HEK293 (cell line): ENCODE data around the gene PLCB3.

Experiments used
- CTCF ChIA-PET: fragments of 350-600 bp; formaldehyde crosslinking; extraction: SDS; loops from one replicate; lab custom pipeline; 2021; ENCODE audit warnings: antibody characterized with exemption; lab: Yijun Ruan, JAX
- POLR2A ChIA-PET: fragments of 300-600 bp; formaldehyde crosslinking; extraction: SDS; loops from one replicate; lab custom pipeline; 2020; ENCODE audit warnings: antibody characterized with exemption, inconsistent platforms; lab: Yijun Ruan, JAX
- H3K27ac ChIP-seq: fragments of 200-500 bp; sonication (Bioruptor generic); 2 replicates; pipeline ENCODE4 v1.5.1; 2014; ENCODE audit warnings: low read depth, low read length, control low read depth, inconsistent platforms; ENCODE audit errors: extremely low read depth
- H3K36me3 ChIP-seq, 2 experiments: fragments of 200-500 bp in 1 of 2; sonication (Bioruptor generic) in 1 of 2; 1 replicate in 1 of 2; 2 replicates in 1 of 2; pipeline ENCODE4 v1.5.1; 2014 to 2017; ENCODE audit warnings: inconsistent platforms in 2 of 2, low read length in 2 of 2; ENCODE audit not compliant: control insufficient read depth in 2 of 2, insufficient read depth in 1 of 2
- H3K4me1 ChIP-seq: fragments of 200-500 bp; sonication (Bioruptor generic); 2 replicates; pipeline ENCODE4 v1.5.1; 2014; ENCODE audit warnings: mild to moderate bottlenecking, low read length, inconsistent platforms; ENCODE audit not compliant: control insufficient read depth, insufficient read depth
- H3K4me3 ChIP-seq: 2 replicates; pipeline ENCODE4 v1.5.1; 2011; ENCODE audit warnings: low read depth, mild to moderate bottlenecking, control low read depth, low read length, moderate library complexity
- H3K9me3 ChIP-seq: fragments of 200-500 bp; sonication (Bioruptor generic); 2 replicates; pipeline ENCODE4 v1.5.1; 2014; ENCODE audit warnings: low read depth, low read length, inconsistent platforms; ENCODE audit not compliant: control insufficient read depth, insufficient read depth
- OSR2 ChIP-seq: fragments of 450-650 bp; formaldehyde crosslinking; IDR thresholded peaks from 2 replicates; pipeline ENCODE4 v1.5.1; 2016; ENCODE audit warnings: missing biosample characterization, missing genetic modification characterization
- SCRT1 ChIP-seq: fragments of 450-650 bp; formaldehyde crosslinking; IDR thresholded peaks from 2 replicates; pipeline ENCODE4 v1.5.1; 2016; ENCODE audit warnings: missing biosample characterization, missing genetic modification characterization, borderline replicate concordance
- TRIM28 ChIP-seq: IDR thresholded peaks from 2 replicates; pipeline ENCODE4 v1.6.1; 2011; ENCODE audit warnings: low read length, control low read depth, borderline replicate concordance
- ZBTB17 ChIP-seq: fragments of 450-650 bp; formaldehyde crosslinking; IDR thresholded peaks from 2 replicates; pipeline ENCODE4 v1.5.1; 2016; ENCODE audit warnings: missing biosample characterization, missing genetic modification characterization
- ZBTB21 ChIP-seq: fragments of 450-650 bp; formaldehyde crosslinking; IDR thresholded peaks from 2 replicates; pipeline ENCODE4 v1.5.1; 2017; ENCODE audit warnings: missing biosample characterization, missing genetic modification characterization
- ZNF2 ChIP-seq: fragments of 450-650 bp; formaldehyde crosslinking; IDR thresholded peaks from 2 replicates; pipeline ENCODE4 v1.5.1; 2016; ENCODE audit warnings: missing biosample characterization, missing genetic modification characterization
- ZNF214 ChIP-seq: fragments of 450-650 bp; formaldehyde crosslinking; IDR thresholded peaks from 2 replicates; pipeline ENCODE4 v1.5.1; 2017; ENCODE audit warnings: missing biosample characterization, mild to moderate bottlenecking, missing genetic modification characterization, borderline replicate concordance
- ZNF221 ChIP-seq: fragments of 450-650 bp; formaldehyde crosslinking; IDR thresholded peaks from 2 replicates; pipeline ENCODE4 v1.5.1; 2017; ENCODE audit warnings: missing biosample characterization, missing genetic modification characterization, borderline replicate concordance
- ZNF239 ChIP-seq: fragments of 450-650 bp; formaldehyde crosslinking; IDR thresholded peaks from 2 replicates; pipeline ENCODE4 v1.5.1; 2016; ENCODE audit warnings: missing biosample characterization, missing genetic modification characterization
- ZNF274 ChIP-seq, 2 experiments: fragments of 200-500 bp in 1 of 2; fragments of 450-650 bp in 1 of 2; sonication (Bioruptor generic) in 1 of 2; formaldehyde crosslinking in 1 of 2; IDR thresholded peaks; 2 replicates each; pipeline versions ENCODE4 v1.5.1 to v1.6.1; 2014 to 2016; ENCODE audit warnings: borderline replicate concordance in 1 of 2, inconsistent platforms in 1 of 2, low read length in 1 of 2, missing biosample characterization in 1 of 2, missing genetic modification characterization in 1 of 2
- ZNF426 ChIP-seq: fragments of 450-650 bp; formaldehyde crosslinking; IDR thresholded peaks from 2 replicates; pipeline ENCODE4 v1.5.1; 2017; ENCODE audit warnings: missing biosample characterization, missing genetic modification characterization, mild to moderate bottlenecking, inconsistent platforms, moderate library complexity
- ZNF501 ChIP-seq: fragments of 450-650 bp; formaldehyde crosslinking; IDR thresholded peaks from 2 replicates; pipeline ENCODE4 v1.5.1; 2016; ENCODE audit warnings: missing biosample characterization, missing genetic modification characterization
- ZNF571 ChIP-seq: fragments of 450-650 bp; formaldehyde crosslinking; IDR thresholded peaks from 2 replicates; pipeline ENCODE4 v1.5.0; 2017; ENCODE audit warnings: missing biosample characterization, missing genetic modification characterization
- ZNF600 ChIP-seq: fragments of 450-650 bp; formaldehyde crosslinking; IDR thresholded peaks from 2 replicates; pipeline ENCODE4 v1.5.1; 2016; ENCODE audit warnings: missing biosample characterization, missing genetic modification characterization
- ZNF610 ChIP-seq: fragments of 450-650 bp; formaldehyde crosslinking; IDR thresholded peaks from 2 replicates; pipeline ENCODE4 v1.5.1; 2016; ENCODE audit warnings: missing biosample characterization, missing genetic modification characterization, borderline replicate concordance
- ZNF654 ChIP-seq: fragments of 450-650 bp; formaldehyde crosslinking; IDR thresholded peaks from 2 replicates; pipeline ENCODE4 v1.5.1; 2016; ENCODE audit warnings: low read depth, missing biosample characterization, missing genetic modification characterization
- ZNF670 ChIP-seq: fragments of 450-650 bp; formaldehyde crosslinking; IDR thresholded peaks from 2 replicates; pipeline ENCODE4 v1.5.1; 2016; ENCODE audit warnings: missing biosample characterization, missing genetic modification characterization, low read depth
- ZNF701 ChIP-seq: fragments of 450-650 bp; formaldehyde crosslinking; IDR thresholded peaks from 2 replicates; pipeline ENCODE4 v1.5.1; 2016; ENCODE audit warnings: missing biosample characterization, missing genetic modification characterization
- ZNF785 ChIP-seq: fragments of 450-650 bp; formaldehyde crosslinking; IDR thresholded peaks from 2 replicates; pipeline ENCODE4 v1.5.1; 2016; ENCODE audit warnings: missing biosample characterization, missing genetic modification characterization
- ZNF791 ChIP-seq: fragments of 450-650 bp; formaldehyde crosslinking; IDR thresholded peaks from 2 replicates; pipeline ENCODE4 v1.5.1; 2016; ENCODE audit warnings: missing biosample characterization, missing genetic modification characterization
- TF ChIP-seq, protein P1 (sequence below): fragments of 450-650 bp; formaldehyde crosslinking; IDR thresholded peaks from 2 replicates; pipeline ENCODE4 v1.5.1; 2016; ENCODE audit warnings: missing biosample characterization, missing genetic modification characterization
- TF ChIP-seq, protein P2 (sequence below): fragments of 450-650 bp; formaldehyde crosslinking; IDR thresholded peaks from 2 replicates; pipeline ENCODE4 v1.5.1; 2016; ENCODE audit warnings: missing biosample characterization, missing genetic modification characterization
- TF ChIP-seq, protein P3 (sequence below): fragments of 450-650 bp; formaldehyde crosslinking; IDR thresholded peaks from 2 replicates; pipeline ENCODE4 v1.5.1; 2016; ENCODE audit warnings: missing biosample characterization, missing genetic modification characterization
- TF ChIP-seq, protein P4 (sequence below): fragments of 450-650 bp; formaldehyde crosslinking; IDR thresholded peaks from 2 replicates; pipeline ENCODE4 v1.5.1; 2016; ENCODE audit warnings: missing biosample characterization, missing genetic modification characterization
- TF ChIP-seq, protein P5 (sequence below): fragments of 450-650 bp; formaldehyde crosslinking; IDR thresholded peaks from 2 replicates; pipeline ENCODE4 v1.5.1; 2016; ENCODE audit warnings: missing biosample characterization, missing genetic modification characterization

The PLCB3 gene

DNA sequence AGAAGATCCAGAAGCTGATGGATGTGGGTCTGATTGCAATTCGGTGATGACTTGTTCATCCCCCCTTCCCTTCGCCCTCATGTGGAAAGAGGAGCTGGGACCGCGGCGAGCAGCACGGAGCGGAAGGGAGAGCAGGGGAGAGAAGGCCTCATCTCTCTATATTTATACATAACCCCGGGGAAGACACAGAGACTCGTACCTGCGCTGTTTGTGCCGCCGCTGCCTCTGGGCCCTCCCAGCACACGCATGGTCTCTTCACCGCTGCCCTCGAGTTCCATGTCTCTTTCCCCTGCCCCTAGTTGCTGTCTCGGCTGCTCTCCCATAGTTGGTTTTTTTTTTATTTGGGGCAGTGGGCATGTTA is 47.3 kb upstream of the PLCB3 start:
- ChIA-PET CTCF (interaction anchor here (0.6 to 4.7 kb wide), 29 partner anchors 8 to 449 kb away, joined by 3 to 78 read pairs (median 5); partner anchors contain the start of genes BAD, CATSPERZ, FKBP2 and NUDT22), POLR2A (interaction anchor here (0.6 to 4.7 kb wide), 19 partner anchors 8 to 916 kb away, joined by 3 to 32 read pairs (median 5); partner anchors contain the start of genes BAD, ESRRA, FKBP2 and NUDT22)
- Histone ChIP-seq H3K27ac (peak overlapping the region; percentile 55), H3K4me1 (0 out of 2 replicates have a peak, but pooled peaks cover 8% of the 10 kb centered on the region), H3K4me3 (no peak overlapping the region), H3K36me3 (peaks cover 8 to 76% of the 10 kb centered on the region in 2 experiments; a peak in 2 of 3 replicates), H3K9me3 (no peaks in the 10 kb centered on the region)
- no peak for TF ChIP-seq ZNF501 (tag by site-specific recombination)
- TF ChIP-seq ZNF221, result no peak
- no peak for TF ChIP-seq ZNF785 (tag by site-specific recombination)
- TF ChIP-seq ZNF701 (tag by site-specific recombination), result no peak
- no peak for TF ChIP-seq ZBTB21 (tag by site-specific recombination)
- TF ChIP-seq ZNF571 (tag by site-specific recombination), result no peak
- no peak for TF ChIP-seq ZNF426 (tag by site-specific recombination)
- TF ChIP-seq ZNF274 (IDR thresholded peaks at IDR 0.05; ENCODE audit: low read length), result no peak
- TF ChIP-seq ZNF274 (tag by site-specific recombination; IDR thresholded peaks at IDR 0.05; ENCODE audit: borderline replicate concordance), result no peak
- TF ChIP-seq ZNF791 (tag by site-specific recombination), result no peak
- no peak for TF ChIP-seq TRIM28
- TF ChIP-seq, protein P1, sequence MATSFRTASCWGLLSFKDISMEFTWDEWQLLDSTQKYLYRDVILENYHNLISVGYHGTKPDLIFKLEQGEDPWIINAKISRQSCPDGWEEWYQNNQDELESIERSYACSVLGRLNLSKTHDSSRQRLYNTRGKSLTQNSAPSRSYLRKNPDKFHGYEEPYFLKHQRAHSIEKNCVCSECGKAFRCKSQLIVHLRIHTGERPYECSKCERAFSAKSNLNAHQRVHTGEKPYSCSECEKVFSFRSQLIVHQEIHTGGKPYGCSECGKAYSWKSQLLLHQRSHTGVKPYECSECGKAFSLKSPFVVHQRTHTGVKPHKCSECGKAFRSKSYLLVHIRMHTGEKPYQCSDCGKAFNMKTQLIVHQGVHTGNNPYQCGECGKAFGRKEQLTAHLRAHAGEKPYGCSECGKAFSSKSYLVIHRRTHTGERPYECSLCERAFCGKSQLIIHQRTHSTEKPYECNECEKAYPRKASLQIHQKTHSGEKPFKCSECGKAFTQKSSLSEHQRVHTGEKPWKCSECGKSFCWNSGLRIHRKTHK (tag by site-specific recombination), result no peak
- no peak for TF ChIP-seq ZNF610 (tag by site-specific recombination)
- TF ChIP-seq ZNF670 (tag by site-specific recombination), result no peak
- no peak for TF ChIP-seq SCRT1 (tag by site-specific recombination)
- no peak for TF ChIP-seq ZNF214 (tag by site-specific recombination)
- TF ChIP-seq, protein P2, sequence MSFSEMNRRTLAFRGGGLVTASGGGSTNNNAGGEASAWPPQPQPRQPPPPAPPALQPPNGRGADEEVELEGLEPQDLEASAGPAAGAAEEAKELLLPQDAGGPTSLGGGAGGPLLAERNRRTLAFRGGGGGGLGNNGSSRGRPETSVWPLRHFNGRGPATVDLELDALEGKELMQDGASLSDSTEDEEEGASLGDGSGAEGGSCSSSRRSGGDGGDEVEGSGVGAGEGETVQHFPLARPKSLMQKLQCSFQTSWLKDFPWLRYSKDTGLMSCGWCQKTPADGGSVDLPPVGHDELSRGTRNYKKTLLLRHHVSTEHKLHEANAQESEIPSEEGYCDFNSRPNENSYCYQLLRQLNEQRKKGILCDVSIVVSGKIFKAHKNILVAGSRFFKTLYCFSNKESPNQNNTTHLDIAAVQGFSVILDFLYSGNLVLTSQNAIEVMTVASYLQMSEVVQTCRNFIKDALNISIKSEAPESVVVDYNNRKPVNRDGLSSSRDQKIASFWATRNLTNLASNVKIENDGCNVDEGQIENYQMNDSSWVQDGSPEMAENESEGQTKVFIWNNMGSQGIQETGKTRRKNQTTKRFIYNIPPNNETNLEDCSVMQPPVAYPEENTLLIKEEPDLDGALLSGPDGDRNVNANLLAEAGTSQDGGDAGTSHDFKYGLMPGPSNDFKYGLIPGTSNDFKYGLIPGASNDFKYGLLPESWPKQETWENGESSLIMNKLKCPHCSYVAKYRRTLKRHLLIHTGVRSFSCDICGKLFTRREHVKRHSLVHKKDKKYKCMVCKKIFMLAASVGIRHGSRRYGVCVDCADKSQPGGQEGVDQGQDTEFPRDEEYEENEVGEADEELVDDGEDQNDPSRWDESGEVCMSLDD, result no peak
- no peak for TF ChIP-seq ZNF2 (tag by site-specific recombination)

DNA sequence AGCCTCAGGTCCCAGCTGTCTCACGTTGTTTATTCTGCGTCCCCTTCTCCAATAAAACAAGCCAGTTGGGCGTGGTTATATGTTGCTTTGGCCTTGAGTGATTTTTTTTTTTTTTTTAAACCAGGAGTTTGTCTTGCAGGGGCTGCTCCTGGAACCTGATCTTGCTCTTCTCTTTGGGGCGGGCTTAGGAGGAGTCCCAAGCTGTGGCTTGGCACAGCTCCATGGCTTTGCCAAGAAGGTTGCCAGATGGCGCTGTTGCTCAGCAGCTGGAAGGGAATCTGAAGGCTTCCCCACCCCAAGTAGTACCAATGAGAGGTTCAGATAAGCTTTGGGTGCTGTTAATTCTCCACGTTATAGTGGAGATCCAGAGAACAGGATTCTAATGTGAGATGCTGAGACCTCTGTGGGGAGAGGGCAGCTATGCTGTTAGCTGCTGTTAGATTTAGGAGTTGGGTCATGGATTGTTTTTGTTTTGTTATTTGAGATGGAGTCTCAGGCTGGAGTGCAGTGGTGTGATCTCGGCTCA is 46.8 kb upstream of the PLCB3 start:
- Histone ChIP-seq H3K4me3 (no peak overlapping the region), H3K36me3 (peaks cover 4 to 75% of the 10 kb centered on the region in 2 experiments; a peak in 2 of 3 replicates), H3K27ac (peak overlapping the region; percentile 55), H3K9me3 (no peaks in the 10 kb centered on the region), H3K4me1 (0 out of 2 replicates have a peak, but pooled peaks cover 8% of the 10 kb centered on the region)
- ChIA-PET POLR2A (interaction anchor here (0.6 to 4.7 kb wide), 22 partner anchors 8 to 916 kb away, joined by 3 to 32 read pairs (median 5); partner anchors contain the start of genes BAD, ESRRA, FKBP2 and NUDT22), CTCF (interaction anchor here (0.6 to 4.7 kb wide), 32 partner anchors 8 to 448 kb away, joined by 3 to 78 read pairs (median 5); partner anchors contain the start of genes BAD, CATSPERZ, FKBP2 and NUDT22)
- TF ChIP-seq ZBTB17 (tag by site-specific recombination) (peak; percentile 87), ZNF600 (peak; percentile 85), ZNF610 (tag by site-specific recombination) (no peak), TRIM28 (no peak), ZNF239 (no peak), ZNF654 (tag by site-specific recombination) (peak; percentile 52), OSR2 (tag by site-specific recombination) (peak; percentile 74; the same call in 1 of the 2 replicates)
- TF ChIP-seq, protein P3, sequence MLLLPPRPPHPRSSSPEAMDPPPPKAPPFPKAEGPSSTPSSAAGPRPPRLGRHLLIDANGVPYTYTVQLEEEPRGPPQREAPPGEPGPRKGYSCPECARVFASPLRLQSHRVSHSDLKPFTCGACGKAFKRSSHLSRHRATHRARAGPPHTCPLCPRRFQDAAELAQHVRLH, result no peak
- TF ChIP-seq, protein P4, sequence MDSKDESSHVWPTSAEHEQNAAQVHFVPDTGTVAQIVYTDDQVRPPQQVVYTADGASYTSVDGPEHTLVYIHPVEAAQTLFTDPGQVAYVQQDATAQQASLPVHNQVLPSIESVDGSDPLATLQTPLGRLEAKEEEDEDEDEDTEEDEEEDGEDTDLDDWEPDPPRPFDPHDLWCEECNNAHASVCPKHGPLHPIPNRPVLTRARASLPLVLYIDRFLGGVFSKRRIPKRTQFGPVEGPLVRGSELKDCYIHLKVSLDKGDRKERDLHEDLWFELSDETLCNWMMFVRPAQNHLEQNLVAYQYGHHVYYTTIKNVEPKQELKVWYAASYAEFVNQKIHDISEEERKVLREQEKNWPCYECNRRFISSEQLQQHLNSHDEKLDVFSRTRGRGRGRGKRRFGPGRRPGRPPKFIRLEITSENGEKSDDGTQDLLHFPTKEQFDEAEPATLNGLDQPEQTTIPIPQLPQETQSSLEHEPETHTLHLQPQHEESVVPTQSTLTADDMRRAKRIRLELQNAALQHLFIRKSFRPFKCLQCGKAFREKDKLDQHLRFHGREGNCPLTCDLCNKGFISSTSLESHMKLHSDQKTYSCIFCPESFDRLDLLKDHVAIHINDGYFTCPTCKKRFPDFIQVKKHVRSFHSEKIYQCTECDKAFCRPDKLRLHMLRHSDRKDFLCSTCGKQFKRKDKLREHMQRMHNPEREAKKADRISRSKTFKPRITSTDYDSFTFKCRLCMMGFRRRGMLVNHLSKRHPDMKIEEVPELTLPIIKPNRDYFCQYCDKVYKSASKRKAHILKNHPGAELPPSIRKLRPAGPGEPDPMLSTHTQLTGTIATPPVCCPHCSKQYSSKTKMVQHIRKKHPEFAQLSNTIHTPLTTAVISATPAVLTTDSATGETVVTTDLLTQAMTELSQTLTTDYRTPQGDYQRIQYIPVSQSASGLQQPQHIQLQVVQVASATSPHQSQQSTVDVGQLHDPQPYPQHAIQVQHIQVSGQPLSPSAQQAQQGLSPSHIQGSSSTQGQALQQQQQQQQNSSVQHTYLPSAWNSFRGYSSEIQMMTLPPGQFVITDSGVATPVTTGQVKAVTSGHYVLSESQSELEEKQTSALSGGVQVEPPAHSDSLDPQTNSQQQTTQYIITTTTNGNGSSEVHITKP, result peak; percentile 63; the same call in 1 of the 2 replicates
- TF ChIP-seq, protein P5, sequence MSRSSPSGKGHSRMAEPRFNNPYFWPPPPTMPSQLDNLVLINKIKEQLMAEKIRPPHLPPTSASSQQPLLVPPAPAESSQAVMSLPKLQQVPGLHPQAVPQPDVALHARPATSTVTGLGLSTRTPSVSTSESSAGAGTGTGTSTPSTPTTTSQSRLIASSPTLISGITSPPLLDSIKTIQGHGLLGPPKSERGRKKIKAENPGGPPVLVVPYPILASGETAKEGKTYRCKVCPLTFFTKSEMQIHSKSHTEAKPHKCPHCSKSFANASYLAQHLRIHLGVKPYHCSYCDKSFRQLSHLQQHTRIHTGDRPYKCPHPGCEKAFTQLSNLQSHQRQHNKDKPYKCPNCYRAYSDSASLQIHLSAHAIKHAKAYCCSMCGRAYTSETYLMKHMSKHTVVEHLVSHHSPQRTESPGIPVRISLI (tag by site-specific recombination), result peak; percentile 84
